GM12878 (cell line): Measurements from ENCODE around the gene HTR3C. TPM values are rescaled to one million over a fixed set of nuclear protein-coding genes. Genes with fewer than 3 reads are reported as not detected.

ENCODE experiments used
- ATAC-seq: fragments of 200-7000 bp; cut with Tn5 transposase; 3 replicates; pipeline ENCODE4 v1.9.1; 2020; ENCODE audit warnings: mild to moderate bottlenecking, moderate library complexity
- BruUV-seq: library from RNA; stranded (reverse); fragments of 400-500 nt; replicated peaks from 2 replicates; lab custom pipeline; 2021; lab: Mats Ljungman, UMichigan
- CTCF ChIA-PET: fragments of 300-600 bp; sonication (Branson Sonifier 250); formaldehyde crosslinking; extraction: SDS; loops from one replicate; lab custom pipeline; 2021; ENCODE audit warnings: inconsistent platforms; lab: Yijun Ruan, JAX
- POLR2A ChIA-PET: fragments of 350-600 bp; formaldehyde crosslinking; extraction: SDS; loops from one replicate; lab custom pipeline; 2021; ENCODE audit warnings: inconsistent platforms; lab: Charles Lee
- RAD21 ChIA-PET: fragments of 300-600 bp; sonication (Branson Sonifier 250); formaldehyde crosslinking; loops from one replicate; lab custom pipeline; 2023; ENCODE audit warnings: antibody characterized with exemption; ENCODE audit not compliant: unreplicated experiment; lab: Charles Lee
- SMC1A ChIA-PET: fragments of 300-600 bp; sonication (Branson Sonifier 250); formaldehyde crosslinking; loops from one replicate; lab custom pipeline; 2023; ENCODE audit not compliant: unreplicated experiment, uncharacterized antibody; lab: Charles Lee
- DNase-seq: peaks from one replicate; pipeline ENCODE4 v3.0.0-alpha.2; 2011; ENCODE audit warnings: low read depth, low spot score
- FAIRE-seq: peaks from 3 replicates; lab custom pipeline; 2011; peaks lifted over from hg19 to GRCh38; lab: Jason Lieb, UNC
- H2AFZ ChIP-seq: 2 replicates; pipeline ENCODE4 v1.6.0; 2011; ENCODE audit warnings: low read depth, low read length, control low read depth; ENCODE audit not compliant: control insufficient read depth
- H3K27ac ChIP-seq: 2 replicates; pipeline ENCODE4 v1.5.1; 2011; ENCODE audit warnings: control low read depth; ENCODE audit not compliant: control insufficient read depth, insufficient read depth
- H3K27me3 ChIP-seq, 2 experiments: replicated peaks in 1 of 2; 2 replicates each; pipeline versions ENCODE4 v1.6.0 to v1.6.1; 2011; ENCODE audit warnings: low read length in 1 of 2; ENCODE audit not compliant: control insufficient read depth in 2 of 2, insufficient read depth in 2 of 2
- H3K36me3 ChIP-seq, 2 experiments: 2 replicates each; pipeline ENCODE4 v1.5.1; 2011; ENCODE audit warnings: low read length in 1 of 2; ENCODE audit not compliant: control insufficient read depth in 2 of 2, insufficient read depth in 2 of 2
- H3K4me1 ChIP-seq: 2 replicates; pipeline ENCODE4 v1.6.1; 2011; ENCODE audit warnings: mild to moderate bottlenecking, low read length, moderate library complexity, mixed read lengths; ENCODE audit not compliant: control insufficient read depth, insufficient read depth
- H3K4me2 ChIP-seq: 2 replicates; pipeline ENCODE4 v1.6.0; 2011; ENCODE audit warnings: control low read depth; ENCODE audit not compliant: control insufficient read depth, insufficient read depth
- H3K4me3 ChIP-seq: fragments of 200-600 bp; sonication (generic); 2 replicates; pipeline ENCODE4 v1.5.1; 2016
- H3K79me2 ChIP-seq: 2 replicates; pipeline ENCODE4 v1.6.0; 2011; ENCODE audit warnings: low read length; ENCODE audit not compliant: control insufficient read depth, insufficient read depth
- H3K9ac ChIP-seq: 2 replicates; pipeline ENCODE4 v1.8.0; 2011; ENCODE audit warnings: low read length, control low read depth, mixed read lengths; ENCODE audit not compliant: control insufficient read depth, insufficient read depth
- H3K9me3 ChIP-seq: replicated peaks from 3 replicates; pipeline ENCODE4 v1.5.1; 2011; ENCODE audit warnings: mild to moderate bottlenecking, low read length; ENCODE audit not compliant: control insufficient read depth, insufficient read depth
- H4K20me1 ChIP-seq: 2 replicates; pipeline ENCODE4 v1.6.0; 2011; ENCODE audit not compliant: control insufficient read depth, insufficient read depth
- HSF1 ChIP-seq: fragments of 150-350 bp; IDR thresholded peaks from 2 replicates; pipeline ENCODE4 v1.6.1; 2014; ENCODE audit warnings: mild to moderate bottlenecking, low read depth, low read length
- MXI1 ChIP-seq: fragments of 150-350 bp; IDR thresholded peaks from 2 replicates; pipeline ENCODE4 v1.6.1; 2011; ENCODE audit warnings: low read depth, mild to moderate bottlenecking, inconsistent platforms, low read length, improper control_type of control experiment
- NBN ChIP-seq: fragments of 450-650 bp; IDR thresholded peaks from 2 replicates; pipeline ENCODE4 v1.6.1; 2016
- PAX5 ChIP-seq: IDR thresholded peaks from 2 replicates; pipeline ENCODE4 v1.6.1; 2011; ENCODE audit warnings: low read depth, low read length, borderline replicate concordance
- ZBTB4 ChIP-seq: fragments of 450-650 bp; formaldehyde crosslinking; IDR thresholded peaks from 2 replicates; pipeline ENCODE4 v1.4.0; 2022; ENCODE audit warnings: mild to moderate bottlenecking, moderate library complexity
- ZBTB40 ChIP-seq: fragments of 450-650 bp; IDR thresholded peaks from 2 replicates; pipeline ENCODE4 v1.6.1; 2016; ENCODE audit warnings: mild to moderate bottlenecking, moderate library complexity, borderline replicate concordance
- ZNF207 ChIP-seq: fragments of 450-650 bp; IDR thresholded peaks from 2 replicates; pipeline ENCODE4 v1.6.1; 2014; ENCODE audit warnings: antibody characterized with exemption, mild to moderate bottlenecking, borderline replicate concordance
- WGBS: methylation state at CpG from one replicate; pipeline ENCODE4 v1.1.6; 2016; ENCODE audit warnings: low lambda C conversion rate; ENCODE audit not compliant: insufficient replicate concordance, insufficient coverage; ENCODE audit errors: missing lambda C conversion rate; 5-methylcytosine and 5-hydroxymethylcytosine counted together
- in situ Hi-C: fragments of 300-500 bp; cut with MboI; formaldehyde crosslinking; loops from 9 replicates; pipeline ENCODE4 v1.14.3; 2018; ENCODE audit warnings: mixed read lengths
- intact Hi-C: fragments of 100-400 bp; cut with micrococcal nuclease; formaldehyde crosslinking; loops from one replicate; pipeline ENCODE4 v1.14.2; 2022; ENCODE audit not compliant: unreplicated experiment
- polyA plus RNA-seq, 11 experiments: library from polyadenylated mRNA; depleted of rRNA in 4 of 11; unstranded in 6 of 11; stranded (reverse) in 5 of 11; fragments of >200 nt; fragmentation: Nextera tagmentation in 4 of 11; fragmentation: Illumina TruSeq in 1 of 11; extraction: Ambion mirVana in 4 of 11; extraction: Trizol in 1 of 11; gene quantifications; 1 replicate in 1 of 11; 2 replicates in 10 of 11; pipeline versions ENCODE4 v1.2.1 to v1.2.3, GENCODE V29; 2011 to 2016; ENCODE audit warnings: inconsistent platforms in 2 of 11, missing spikeins in 2 of 11, low read depth in 1 of 11
- total RNA-seq, 4 experiments: library from RNA; depleted of rRNA in 3 of 4; stranded (reverse); fragments of >200 nt in 3 of 4; fragmentation: Illumina TruSeq in 1 of 4; extraction: Trizol in 1 of 4; gene quantifications; 2 replicates each; pipeline versions ENCODE4 v1.2.1 to v1.2.3, GENCODE V29; 2013 to 2021

The HTR3C gene
- total and polyA plus RNA-seq, 10 of the 15 experiments (the other 5 are each of a cell fraction or from before 2014, with no cell fraction given), result not detected

GRCh38 chr3:184030536-184030935 is 22.3 kb upstream of the HTR3C start:
- WGBS, result 29% methylated on average over 3 of the region's 3 CpGs
- ChIA-PET POLR2A (no interaction called here), SMC1A (interaction anchor here (1.0 kb wide), 1 partner anchor 104 kb away, joined by 3 read pairs; no protein-coding TSS in a partner anchor), RAD21 (no interaction called here), CTCF (interaction anchor here (0.9 to 1.7 kb wide), 2 partner anchors 12 kb away, joined by 3 to 6 read pairs; no protein-coding TSS in a partner anchor)
- Histone ChIP-seq H3K79me2 (no peaks in the 10 kb centered on the region), H4K20me1 (no peaks in the 10 kb centered on the region), H3K27ac (no peak overlapping the region), H3K4me1 (no peaks in the 10 kb centered on the region), H3K9me3 (no peaks in the 10 kb centered on the region), H3K4me2 (no peak overlapping the region), H3K9ac (no peak overlapping the region), H3K4me3 (no peak overlapping the region), H2AFZ (no peak overlapping the region), H3K36me3 (no peaks in the 10 kb centered on the region), H3K27me3 (peaks cover 0 to 5% of the 10 kb centered on the region in 2 experiments; a peak in 1 of 4 replicates)
- no peak for ATAC-seq
- no TSS peak for BruUV-seq
- TF ChIP-seq MXI1 (no peak), ZNF207 (no peak), PAX5 (no peak)
- in situ Hi-C loops, result no loop called here
- no peak for DNase-seq
- no peak for FAIRE-seq
- intact Hi-C loops, result no loop called here

GRCh38 chr3:184031187-184031792 is 21.6 kb upstream of the HTR3C start, which contains the start of gene HTR3D:
Gene HTR3D, plus strand, starts transcription at chr3:184031742. Its CDS starts 0 bp downstream, at chr3:184031742.
- Histone ChIP-seq H3K4me3 (no peak within 1 kb of the TSS), H3K27ac (no peak within 1 kb of the TSS), H3K27me3 (peaks cover 0 to 5% of the 10 kb centered on the region in 2 experiments; a peak in 1 of 4 replicates), H3K4me1 (no peaks in the 10 kb centered on the region), H3K9me3 (no peaks in the 10 kb centered on the region), H3K9ac (no peak within 1 kb of the TSS), H4K20me1 (no peaks in the 10 kb centered on the region), H3K4me2 (no peak within 1 kb of the TSS), H2AFZ (no peak within 1 kb of the TSS), H3K79me2 (no peaks in the 10 kb centered on the region), H3K36me3 (no peaks in the 10 kb centered on the region)
- WGBS, result 34% methylated on average over 4 of the region's 4 CpGs
- intact Hi-C loops, result no loop called here
- CTCF ChIA-PET, result interaction anchor here (0.9 kb wide), 1 partner anchor 11 kb away, joined by 3 read pairs; no protein-coding TSS in a partner anchor
- BruUV-seq, result no TSS peak
- SMC1A ChIA-PET, result no interaction called here
- no peak for FAIRE-seq
- DNase-seq, result no peak
- POLR2A ChIA-PET, result no interaction called here
- RAD21 ChIA-PET, result no interaction called here
- ATAC-seq, result no peak
- in situ Hi-C loops, result no loop called here
- TF ChIP-seq NBN (no peak), ZBTB40 (no peak), ZBTB4 (CRISPR knock-in tag) (no peak), HSF1 (no peak)
